SH-SY5Y (cell line): Measurements from ENCODE around the gene CRYZL1.

Experiments used
- GATA2 ChIP-seq: IDR thresholded peaks from 2 replicates; pipeline ENCODE4 v1.6.1; 2011; ENCODE audit warnings: mild to moderate bottlenecking, low read depth, low read length
- GATA3 ChIP-seq: IDR thresholded peaks from 2 replicates; pipeline ENCODE4 v1.6.1; 2011; ENCODE audit warnings: low read depth, mild to moderate bottlenecking, low read length, moderate library complexity

- TF ChIP-seq GATA3: no peak
- no peak for TF ChIP-seq GATA2
Observed at GRCh38 chr21:33661146-33661545, 19.6 kb upstream of the CRYZL1 start.
